Esophagus muscularis mucosa (tissue), 4 donors: ENCODE results near the gene COMMD1. TPM values are rescaled to one million over a fixed set of nuclear protein-coding genes. Genes with fewer than 3 reads are reported as not detected.
"Not testable (repeated sequence)": the region's sequence is repeated elsewhere in the genome, so short reads cannot be mapped to it uniquely, and the experiment has no call there.

ENCODE experiments used
- DNase-seq: peaks from one replicate; pipeline ENCODE4 v3.0.0-alpha.2; 2017; ENCODE audit errors: extremely low spot score
- H3K27ac ChIP-seq, 4 donors: fragments of 200-600 bp; sonication (generic); replicated peaks in 1 of 4; 1 replicate in 3 of 4; 2 replicates in 1 of 4; pipeline ENCODE4 v1.5.1; 2016 to 2019; ENCODE audit warnings: mild to moderate bottlenecking in 1 of 4
- H3K27me3 ChIP-seq, 4 donors: fragments of 200-600 bp; sonication (generic); one replicate each; pipeline versions ENCODE4 v1.5.1 to v1.6.0; 2016 to 2019
- H3K36me3 ChIP-seq, 4 donors: fragments of 200-600 bp; sonication (generic); one replicate each; pipeline ENCODE4 v1.5.1; 2016 to 2019
- H3K4me1 ChIP-seq, 4 donors: fragments of 200-600 bp; sonication (generic); one replicate each; pipeline ENCODE4 v1.5.1; 2016 to 2019
- H3K4me3 ChIP-seq, 4 donors: fragments of 200-600 bp; sonication (generic); 1 replicate in 2 of 4; 2 replicates in 2 of 4; pipeline ENCODE4 v1.5.1; 2016 to 2019; ENCODE audit warnings: mild to moderate bottlenecking in 4 of 4, moderate library complexity in 1 of 4
- H3K9me3 ChIP-seq, 4 donors: fragments of 200-600 bp; sonication (generic); 1 replicate in 3 of 4; 2 replicates in 1 of 4; pipeline ENCODE4 v1.5.1; 2016 to 2019
- EP300 ChIP-seq: sonication (generic); formaldehyde crosslinking; IDR thresholded peaks from one replicate; pipeline ENCODE4 v1.6.1; 2017; ENCODE audit warnings: antibody characterized with exemption
- POLR2A ChIP-seq: fragments of 450-650 bp; IDR thresholded peaks from one replicate; pipeline ENCODE4 v1.6.1; 2017; ENCODE audit warnings: antibody characterized with exemption, moderate library complexity, mild to moderate bottlenecking, low read depth
- POLR2AphosphoS5 ChIP-seq, 2 donors: sonication (generic); formaldehyde crosslinking; IDR thresholded peaks; one replicate each; pipeline ENCODE4 v1.6.1; 2017; ENCODE audit warnings: antibody characterized with exemption in 2 of 2
- WGBS: methylation state at CpG from one replicate; pipeline ENCODE4 v1.1.5; 2018; 5-methylcytosine and 5-hydroxymethylcytosine counted together
- intact Hi-C: fragments of 100-400 bp; cut with DNase I; formaldehyde crosslinking; loops from one replicate; pipeline ENCODE4 v1.15.1; 2023
- total RNA-seq, 4 donors: library from RNA; depleted of rRNA; stranded (reverse); fragments of >200 nt; gene quantifications; one replicate each; pipeline versions ENCODE4 v1.1.0 to v1.2.1, GENCODE V29; 2016
- TF ChIP-seq, protein P1 (sequence below), 3 experiments: fragments of 200-600 bp in 2 of 3; fragments of 450-650 bp in 1 of 3; sonication (generic) in 2 of 3; IDR thresholded peaks; one replicate each; pipeline ENCODE4 v1.5.1; 2017 to 2019; ENCODE audit warnings: antibody characterized with exemption in 3 of 3, mild to moderate bottlenecking in 2 of 3, moderate library complexity in 1 of 3

The COMMD1 gene
- total RNA-seq, 4 donors from 2014 or later, result 25.1 to 42.4 (median 37.2) TPM

- no peaks in the 10 kb centered on the region for H3K27me3 ChIP-seq
- intact Hi-C loops, result no loop called here
- H3K36me3 ChIP-seq, result no peaks in the 10 kb centered on the region
- no peak overlapping the region for H3K27ac ChIP-seq
- peaks cover 14 to 21% (median 20%) of the 10 kb centered on the region in 4 donors for H3K4me1 ChIP-seq
- DNase-seq, result no peak
- 75% methylated on average over 2 of the region's 2 CpGs for WGBS
- TF ChIP-seq POLR2AphosphoS5 (IDR thresholded peaks at IDR 0.05) (no peak), POLR2A (no peak), EP300 (no peak)
- TF ChIP-seq, protein P1, sequence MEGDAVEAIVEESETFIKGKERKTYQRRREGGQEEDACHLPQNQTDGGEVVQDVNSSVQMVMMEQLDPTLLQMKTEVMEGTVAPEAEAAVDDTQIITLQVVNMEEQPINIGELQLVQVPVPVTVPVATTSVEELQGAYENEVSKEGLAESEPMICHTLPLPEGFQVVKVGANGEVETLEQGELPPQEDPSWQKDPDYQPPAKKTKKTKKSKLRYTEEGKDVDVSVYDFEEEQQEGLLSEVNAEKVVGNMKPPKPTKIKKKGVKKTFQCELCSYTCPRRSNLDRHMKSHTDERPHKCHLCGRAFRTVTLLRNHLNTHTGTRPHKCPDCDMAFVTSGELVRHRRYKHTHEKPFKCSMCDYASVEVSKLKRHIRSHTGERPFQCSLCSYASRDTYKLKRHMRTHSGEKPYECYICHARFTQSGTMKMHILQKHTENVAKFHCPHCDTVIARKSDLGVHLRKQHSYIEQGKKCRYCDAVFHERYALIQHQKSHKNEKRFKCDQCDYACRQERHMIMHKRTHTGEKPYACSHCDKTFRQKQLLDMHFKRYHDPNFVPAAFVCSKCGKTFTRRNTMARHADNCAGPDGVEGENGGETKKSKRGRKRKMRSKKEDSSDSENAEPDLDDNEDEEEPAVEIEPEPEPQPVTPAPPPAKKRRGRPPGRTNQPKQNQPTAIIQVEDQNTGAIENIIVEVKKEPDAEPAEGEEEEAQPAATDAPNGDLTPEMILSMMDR (IDR thresholded peaks at IDR 0.05), result no peak
- H3K4me3 ChIP-seq, result no peak overlapping the region
- no peaks in the 10 kb centered on the region for H3K9me3 ChIP-seq
Measured at GRCh38 chr2:61951881-61952280, 46.4 kb downstream of the COMMD1 start.

DNA sequence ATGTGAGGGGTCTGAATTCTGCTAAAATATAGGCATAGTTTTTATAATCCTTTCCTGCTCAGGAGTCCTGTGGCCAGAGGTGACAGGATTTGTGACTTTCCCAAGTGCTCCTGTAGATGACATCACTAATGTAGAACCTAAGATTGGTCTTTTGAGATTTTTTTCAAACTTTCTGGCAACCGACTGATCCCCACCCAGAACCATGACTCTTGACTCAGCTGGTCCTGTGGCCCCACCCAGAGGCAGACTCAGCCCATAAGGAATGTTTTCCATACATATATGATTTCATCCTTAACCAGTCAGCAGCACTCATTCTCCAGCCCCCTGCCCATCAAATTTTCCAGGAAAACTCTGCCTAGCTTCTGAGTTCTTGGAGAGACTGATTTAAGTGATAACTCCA is 46.8 kb downstream of the COMMD1 start:
- H3K4me1 ChIP-seq, result peaks cover 14 to 21% (median 19%) of the 10 kb centered on the region in 4 donors
- no peak overlapping the region for H3K4me3 ChIP-seq
- no peak overlapping the region for H3K27ac ChIP-seq
- DNase-seq, result no peak
- H3K9me3 ChIP-seq, result no peaks in the 10 kb centered on the region
- no peaks in the 10 kb centered on the region for H3K36me3 ChIP-seq
- no peaks in the 10 kb centered on the region for H3K27me3 ChIP-seq
- intact Hi-C loops, result no loop called here
- TF ChIP-seq POLR2AphosphoS5 (IDR thresholded peaks at IDR 0.05) (no peak), POLR2A (no peak), EP300 (no peak)
- TF ChIP-seq, protein P1 (IDR thresholded peaks at IDR 0.05), result no peak
- 90% methylated on average over 1 of the region's 1 CpG for WGBS

DNA sequence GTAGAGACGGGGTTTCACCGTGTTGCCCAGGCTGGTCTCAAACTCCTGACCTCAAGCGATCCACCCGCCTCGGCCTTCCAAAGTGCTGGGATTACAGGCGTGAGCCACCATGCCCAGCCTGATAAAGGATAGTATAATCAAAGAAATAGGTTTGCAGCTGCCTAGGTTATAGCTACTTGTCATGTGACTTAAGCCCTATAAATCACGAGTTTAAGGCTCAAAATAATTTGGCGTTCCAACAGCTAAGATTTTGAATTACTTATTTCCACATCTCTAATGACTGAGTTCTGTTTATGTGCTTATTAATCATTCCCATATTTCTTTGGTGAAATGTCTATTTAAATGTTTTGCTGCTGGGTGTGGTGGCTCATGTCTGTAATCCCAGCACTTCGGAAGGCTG is 49.4 kb downstream of the COMMD1 start:
- H3K9me3 ChIP-seq, H3K27me3 ChIP-seq, H3K4me3 ChIP-seq, H3K27ac ChIP-seq, DNase-seq, H3K36me3 ChIP-seq, intact Hi-C loops: not testable (repeated sequence)
- WGBS, result 90% methylated on average over 9 of the region's 9 CpGs
- peaks cover 7 to 14% (median 12%) of the 10 kb centered on the region in 4 donors for H3K4me1 ChIP-seq

DNA sequence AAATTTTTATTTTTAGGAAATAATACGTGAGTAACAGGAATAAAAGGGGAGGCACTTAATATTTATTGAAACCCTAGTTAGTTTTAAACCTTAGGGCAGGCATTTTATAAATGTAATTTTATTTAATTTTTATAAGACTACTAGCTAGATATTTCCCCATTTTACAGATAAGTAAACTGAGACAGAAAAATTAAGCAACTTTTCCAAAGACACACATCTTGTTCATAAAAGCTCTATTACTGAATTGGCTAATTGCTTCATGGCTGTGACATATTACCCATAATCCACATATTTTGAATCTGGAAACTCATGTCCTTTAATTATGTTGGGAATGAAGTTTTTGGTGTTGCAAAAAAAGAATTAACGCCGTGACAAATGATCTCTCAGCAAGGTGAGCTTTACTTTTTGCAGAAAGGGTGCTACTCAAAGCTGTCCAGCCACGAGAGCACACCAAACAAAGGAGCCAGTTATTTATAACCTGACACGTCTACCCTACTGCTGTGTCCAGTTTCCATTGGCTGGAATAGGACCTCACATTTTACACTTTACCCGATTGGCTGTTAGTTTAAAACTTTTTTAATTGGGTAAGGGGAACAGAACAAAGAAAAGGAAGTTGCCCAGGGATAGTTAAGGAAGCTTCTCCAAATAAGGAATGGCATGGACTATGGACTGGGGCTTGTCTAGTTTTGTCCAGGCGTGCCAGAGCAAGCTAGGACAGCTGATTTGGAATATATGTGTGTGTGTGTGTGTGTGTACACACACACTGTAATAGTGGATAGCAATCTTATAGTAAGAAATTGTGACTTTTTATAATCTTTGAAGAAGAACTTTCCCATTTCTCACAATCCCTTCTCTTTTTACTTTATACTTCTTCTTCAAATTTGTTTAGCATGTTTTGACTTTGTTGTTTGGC is 54.2 kb downstream of the COMMD1 start:
- intact Hi-C loops, result no loop called here
- 89% methylated on average over 7 of the region's 7 CpGs for WGBS
- TF ChIP-seq POLR2A, result no peak
- TF ChIP-seq EP300, result no peak
- TF ChIP-seq POLR2AphosphoS5 (IDR thresholded peaks at IDR 0.05), result no peak
- TF ChIP-seq, protein P1 (IDR thresholded peaks at IDR 0.05), result no peak
- no peaks in the 10 kb centered on the region for H3K9me3 ChIP-seq
- H3K27ac ChIP-seq, result no peak overlapping the region
- no peak overlapping the region for H3K4me3 ChIP-seq
- H3K36me3 ChIP-seq, result no peaks in the 10 kb centered on the region
- DNase-seq, result no peak
- peaks cover 0 to 13% (median 7%) of the 10 kb centered on the region in 4 donors for H3K4me1 ChIP-seq
- no peaks in the 10 kb centered on the region for H3K27me3 ChIP-seq

DNA sequence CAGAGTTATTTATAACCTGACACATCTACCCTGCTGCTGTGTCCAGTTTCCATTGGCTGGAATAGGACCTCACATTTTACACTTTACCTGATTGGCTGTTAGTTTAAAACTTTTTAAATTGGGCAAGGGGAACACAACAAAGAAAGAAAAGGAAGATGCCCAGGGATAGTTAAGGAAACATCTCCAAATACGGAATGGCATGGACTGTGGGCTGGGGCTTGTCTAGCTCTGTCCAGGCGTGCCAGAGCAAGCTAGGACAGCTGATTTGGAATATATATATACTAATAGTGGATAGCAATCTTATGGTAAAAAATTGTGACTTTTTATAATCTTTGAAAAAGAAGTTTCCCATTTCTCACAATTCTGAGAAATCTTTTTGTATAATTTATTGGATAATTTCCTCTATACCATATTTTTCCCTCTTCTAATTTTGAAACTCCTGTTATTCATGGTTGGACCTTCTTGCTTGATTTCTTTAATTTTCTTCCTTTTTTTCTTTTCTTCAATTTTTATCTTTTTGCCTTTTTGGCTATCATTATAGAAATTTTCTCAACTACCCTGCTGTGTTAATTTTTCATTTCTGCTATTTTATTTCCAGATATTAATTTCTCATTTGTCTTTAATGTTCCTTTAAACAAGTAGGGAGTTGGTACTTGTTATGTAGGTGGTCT is 55.9 kb downstream of the COMMD1 start:
- 100% methylated on average over 2 of the region's 2 CpGs for WGBS
- H3K36me3 ChIP-seq, result no peaks in the 10 kb centered on the region
- H3K27ac ChIP-seq, result no peak overlapping the region
- intact Hi-C loops, result no loop called here
- no peaks in the 10 kb centered on the region for H3K9me3 ChIP-seq
- H3K4me3 ChIP-seq, result no peak overlapping the region
- no peak for DNase-seq
- peaks cover 0 to 18% (median 11%) of the 10 kb centered on the region in 4 donors for H3K4me1 ChIP-seq
- no peaks in the 10 kb centered on the region for H3K27me3 ChIP-seq
- no peak for TF ChIP-seq EP300
- no peak for TF ChIP-seq POLR2AphosphoS5 (IDR thresholded peaks at IDR 0.05)
- TF ChIP-seq, protein P1 (IDR thresholded peaks at IDR 0.05), result no peak
- no peak for TF ChIP-seq POLR2A
